ENCODE data around the gene SEMA3D.

The SEMA3D gene

DNA sequence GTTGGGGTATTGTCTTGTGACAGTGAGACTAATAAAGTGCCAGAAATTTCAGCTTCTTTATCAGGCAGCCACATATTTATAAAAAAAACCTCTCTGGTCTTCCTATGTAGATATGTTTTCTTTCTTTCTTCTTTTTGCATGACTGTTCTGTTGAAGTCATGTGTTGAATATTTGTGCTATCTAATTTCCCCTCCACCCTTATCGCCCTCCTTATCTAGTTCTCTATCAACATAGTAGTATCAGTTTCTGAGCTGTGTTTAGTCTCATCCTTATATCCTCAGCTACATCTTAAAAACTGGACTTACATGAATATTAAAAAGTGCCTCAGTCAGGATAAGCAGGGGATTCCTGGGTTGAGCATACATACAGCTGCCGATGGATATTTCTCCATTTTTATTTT is 53.9 kb downstream of the SEMA3D start:
- no peak overlapping the region for H3K4me3 ChIP-seq (ENCODE audit: low read depth, low read length)
- no peak for TF ChIP-seq CTCF (IDR thresholded peaks at IDR 0.05; ENCODE audit: insufficient read depth, low read length, missing control alignments)
- DNase-seq (ENCODE audit: low read depth, low spot score) = no peak
- ChIA-PET POLR2A (no interaction called here), CTCF (interaction anchor here (1.5 to 2.0 kb wide), 3 partner anchors 53 to 332 kb away, joined by 4 to 6 read pairs (median 5); partner anchors contain the start of gene SEMA3D)

GRCh38 chr7:85130702-85131101 is 56.2 kb downstream of the SEMA3D start:
- POLR2A ChIA-PET = no interaction called here
- DNase-seq (ENCODE audit: low read depth, low spot score) = no peak
- H3K4me3 ChIP-seq (ENCODE audit: low read depth, low read length) = no peak overlapping the region
- CTCF ChIA-PET = interaction anchor here (1.3 kb wide), 1 partner anchor 1195 kb away, joined by 4 read pairs; no protein-coding TSS in a partner anchor
- no peak for TF ChIP-seq CTCF (IDR thresholded peaks at IDR 0.05; ENCODE audit: insufficient read depth, low read length, missing control alignments)

DNA sequence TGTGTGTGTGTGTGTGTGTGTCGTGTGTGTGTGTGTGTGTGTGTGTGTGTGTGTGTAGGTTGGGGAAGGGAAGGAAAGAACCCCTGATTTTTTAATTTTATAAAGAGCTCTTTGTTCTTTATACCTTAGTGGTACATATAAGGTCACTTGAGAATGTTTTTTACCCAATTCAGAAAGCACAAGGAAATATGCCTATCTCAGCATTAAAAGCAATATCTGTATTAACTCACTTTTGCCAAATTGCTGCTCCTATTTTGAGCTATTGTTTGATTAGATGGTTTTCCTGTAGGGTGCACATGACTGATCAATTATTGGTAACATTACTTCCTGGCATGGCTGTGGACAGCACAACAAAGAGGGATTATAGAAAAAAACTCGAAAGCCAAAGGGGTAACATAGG is 60.5 kb downstream of the SEMA3D start:
- no peak for TF ChIP-seq CTCF (IDR thresholded peaks at IDR 0.05; ENCODE audit: insufficient read depth, low read length, missing control alignments)
- no peak overlapping the region for H3K4me3 ChIP-seq (ENCODE audit: low read depth, low read length)
- ChIA-PET CTCF (interaction anchor here (0.7 to 1.9 kb wide), 2 partner anchors 55 to 84 kb away, joined by 3 to 5 read pairs; no protein-coding TSS in a partner anchor), POLR2A (interaction anchor here (1.2 kb wide), 1 partner anchor 363 kb away, joined by 4 read pairs; no protein-coding TSS in a partner anchor)
- DNase-seq (ENCODE audit: low read depth, low spot score) = no peak

DNA sequence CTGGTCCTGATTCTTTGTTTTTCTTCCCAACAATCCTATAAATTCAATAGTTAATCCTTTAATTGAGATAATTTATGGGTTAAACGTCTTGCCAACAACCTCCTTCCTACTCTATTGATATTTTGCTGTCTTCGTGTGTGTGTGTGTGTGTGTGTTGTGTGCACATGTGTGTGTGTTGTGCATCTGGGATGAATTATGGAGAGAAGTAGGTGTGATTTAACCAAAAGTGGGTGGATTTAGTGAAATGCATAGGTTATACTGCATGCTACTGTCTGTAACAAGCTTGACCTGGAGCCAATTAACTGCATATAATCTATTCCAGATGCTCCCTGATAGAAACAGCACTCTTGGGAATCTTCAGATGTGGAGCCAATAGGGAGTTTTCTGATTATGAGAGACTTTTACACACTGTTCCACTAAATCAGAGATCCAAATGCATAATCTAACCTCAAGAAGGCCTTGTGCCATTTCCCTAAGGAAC is 61.2 kb downstream of the SEMA3D start:
- no peak for TF ChIP-seq CTCF (IDR thresholded peaks at IDR 0.05; ENCODE audit: insufficient read depth, low read length, missing control alignments)
- POLR2A ChIA-PET = interaction anchor here (1.2 kb wide), 1 partner anchor 364 kb away, joined by 4 read pairs; no protein-coding TSS in a partner anchor
- CTCF ChIA-PET = interaction anchor here (1.9 kb wide), 1 partner anchor 83 kb away, joined by 5 read pairs; no protein-coding TSS in a partner anchor
- H3K4me3 ChIP-seq (ENCODE audit: low read depth, low read length) = no peak overlapping the region
- no peak for DNase-seq (ENCODE audit: low read depth, low spot score)

DNA sequence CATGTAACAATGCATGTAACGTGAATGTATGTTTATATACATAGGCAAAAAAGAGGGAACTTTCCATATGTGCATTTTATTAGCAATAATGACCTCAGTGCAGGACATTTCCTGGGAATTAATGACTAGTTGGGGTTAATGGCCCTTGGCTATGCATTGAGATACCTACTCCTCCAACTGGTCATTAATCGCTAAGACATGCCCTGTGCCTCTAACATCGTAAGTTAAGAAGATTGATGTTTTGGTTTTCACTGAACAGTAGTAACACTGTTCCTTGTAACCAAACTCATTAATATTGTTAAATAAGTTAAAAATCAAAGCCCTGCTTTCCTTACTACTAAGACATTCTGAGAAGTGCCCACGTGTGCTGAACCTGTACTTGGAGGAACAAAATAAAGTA is 61.7 kb downstream of the SEMA3D start:
- ChIA-PET CTCF (interaction anchor here (1.9 kb wide), 1 partner anchor 83 kb away, joined by 5 read pairs; no protein-coding TSS in a partner anchor), POLR2A (no interaction called here)
- no peak for DNase-seq (ENCODE audit: low read depth, low spot score)
- no peak for TF ChIP-seq CTCF (IDR thresholded peaks at IDR 0.05; ENCODE audit: insufficient read depth, low read length, missing control alignments)
- H3K4me3 ChIP-seq (ENCODE audit: low read depth, low read length) = no peak overlapping the region

GRCh38 chr7:85119934-85120333 is 66.9 kb downstream of the SEMA3D start:
- POLR2A ChIA-PET = no interaction called here

More at GRCh38 chr7:85119934-85120333, 66.9 kb downstream of the SEMA3D start:
- H3K4me3 ChIP-seq (ENCODE audit: low read depth, low read length) = no peak overlapping the region
- TF ChIP-seq CTCF (IDR thresholded peaks at IDR 0.05; ENCODE audit: insufficient read depth, low read length, missing control alignments) = no peak
- CTCF ChIA-PET = no interaction called here
- DNase-seq (ENCODE audit: low read depth, low spot score) = no peak
